Testis (tissue), 3 donors: ENCODE measurements around the gene NRXN3. TPM values are rescaled to one million over a fixed set of nuclear protein-coding genes. Genes with fewer than 3 reads are reported as not detected.

Source experiments
- DNase-seq: peaks from one replicate; pipeline ENCODE4 v3.0.0-alpha.2; 2019
- H3K27ac ChIP-seq, 2 donors: fragments of 200-600 bp; sonication (generic); one replicate each; pipeline ENCODE4 v1.5.1; 2019
- H3K27me3 ChIP-seq: fragments of 200-600 bp; sonication (generic); one replicate; pipeline ENCODE4 v1.5.1; 2019
- H3K36me3 ChIP-seq: fragments of 200-600 bp; sonication (generic); one replicate; pipeline ENCODE4 v1.5.1; 2017; ENCODE audit warnings: low read depth; ENCODE audit errors: missing control alignments
- H3K4me1 ChIP-seq: fragments of 200-600 bp; sonication (generic); one replicate; pipeline ENCODE4 v1.5.1; 2019
- H3K4me3 ChIP-seq, 2 donors: fragments of 200-600 bp; sonication (generic); one replicate each; pipeline ENCODE4 v1.5.1; 2017 to 2019
- H3K9me3 ChIP-seq: fragments of 200-600 bp; sonication (generic); one replicate; pipeline ENCODE4 v1.5.1; 2017
- POLR2A ChIP-seq: fragments of 450-650 bp; IDR thresholded peaks from one replicate; pipeline ENCODE4 v1.6.1; 2017; ENCODE audit warnings: antibody characterized with exemption, mild to moderate bottlenecking, moderate library complexity
- WGBS, 2 donors: methylation state at CpG; one replicate each; pipeline ENCODE4 v1.1.5; 2018; 5-methylcytosine and 5-hydroxymethylcytosine counted together
- intact Hi-C: fragments of 100-400 bp; cut with DNase I; formaldehyde crosslinking; loops from one replicate; pipeline ENCODE4 v1.15.1; 2023; ENCODE audit warnings: low total_unique reads
- polyA plus RNA-seq: library from polyadenylated mRNA; stranded (reverse); fragments of 350-450 nt; fragmentation: Illumina TruSeq; extraction: RNeasy Lipid Tissue Mini Kit (QIAGEN cat#74804); gene quantifications from one replicate; pipeline ENCODE4 v1.2.3, GENCODE V29; 2014; ENCODE audit warnings: low read depth, low replicate concordance; ENCODE audit not compliant: insufficient read depth
- total RNA-seq, 2 donors: library from RNA; depleted of rRNA; stranded (reverse); fragments of >200 nt; gene quantifications; one replicate each; pipeline ENCODE4 v1.2.3, GENCODE V29; 2016
- TF ChIP-seq, protein P1 (sequence below), 3 experiments: fragments of 450-650 bp in 2 of 3; fragments of 200-600 bp in 1 of 3; sonication (generic) in 1 of 3; IDR thresholded peaks; one replicate each; pipeline ENCODE4 v1.5.1; 2016 to 2019; ENCODE audit warnings: antibody characterized with exemption in 3 of 3, mild to moderate bottlenecking in 2 of 3, moderate library complexity in 1 of 3

NRXN3 gene
- total and polyA plus RNA-seq, 3 donors from 2014 or later: 3.5 to 8.0 (median 3.9) TPM

DNA sequence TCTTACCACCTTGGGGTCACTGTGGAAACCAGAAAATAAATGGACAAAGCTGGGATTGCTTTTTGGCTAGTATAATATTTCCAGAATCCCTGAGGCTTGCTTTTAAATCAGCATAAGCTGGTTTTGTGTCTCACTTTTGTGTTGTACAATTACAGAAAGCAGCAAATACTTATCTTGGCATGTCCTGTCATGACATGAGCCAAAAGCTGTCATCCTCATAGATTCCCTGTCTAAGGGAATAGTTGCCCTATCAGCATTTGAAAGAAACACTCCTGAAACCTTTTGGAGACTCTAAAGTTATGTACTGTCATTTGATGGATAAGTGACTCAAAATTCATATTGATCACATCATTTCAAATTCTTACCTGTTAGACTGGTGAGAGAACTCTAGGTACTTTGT is 987.2 kb downstream of the NRXN3 start:
- DNase-seq: no peak
- Histone ChIP-seq H3K4me1 (no peaks in the 10 kb centered on the region), H3K27ac (no peak overlapping the region), H3K27me3 (no peaks in the 10 kb centered on the region), H3K36me3 (no peaks in the 10 kb centered on the region), H3K9me3 (no peaks in the 10 kb centered on the region), H3K4me3 (no peak overlapping the region)
- intact Hi-C loops: no loop called here
- TF ChIP-seq POLR2A: no peak
- TF ChIP-seq, protein P1, sequence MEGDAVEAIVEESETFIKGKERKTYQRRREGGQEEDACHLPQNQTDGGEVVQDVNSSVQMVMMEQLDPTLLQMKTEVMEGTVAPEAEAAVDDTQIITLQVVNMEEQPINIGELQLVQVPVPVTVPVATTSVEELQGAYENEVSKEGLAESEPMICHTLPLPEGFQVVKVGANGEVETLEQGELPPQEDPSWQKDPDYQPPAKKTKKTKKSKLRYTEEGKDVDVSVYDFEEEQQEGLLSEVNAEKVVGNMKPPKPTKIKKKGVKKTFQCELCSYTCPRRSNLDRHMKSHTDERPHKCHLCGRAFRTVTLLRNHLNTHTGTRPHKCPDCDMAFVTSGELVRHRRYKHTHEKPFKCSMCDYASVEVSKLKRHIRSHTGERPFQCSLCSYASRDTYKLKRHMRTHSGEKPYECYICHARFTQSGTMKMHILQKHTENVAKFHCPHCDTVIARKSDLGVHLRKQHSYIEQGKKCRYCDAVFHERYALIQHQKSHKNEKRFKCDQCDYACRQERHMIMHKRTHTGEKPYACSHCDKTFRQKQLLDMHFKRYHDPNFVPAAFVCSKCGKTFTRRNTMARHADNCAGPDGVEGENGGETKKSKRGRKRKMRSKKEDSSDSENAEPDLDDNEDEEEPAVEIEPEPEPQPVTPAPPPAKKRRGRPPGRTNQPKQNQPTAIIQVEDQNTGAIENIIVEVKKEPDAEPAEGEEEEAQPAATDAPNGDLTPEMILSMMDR (IDR thresholded peaks at IDR 0.05): no peak

DNA sequence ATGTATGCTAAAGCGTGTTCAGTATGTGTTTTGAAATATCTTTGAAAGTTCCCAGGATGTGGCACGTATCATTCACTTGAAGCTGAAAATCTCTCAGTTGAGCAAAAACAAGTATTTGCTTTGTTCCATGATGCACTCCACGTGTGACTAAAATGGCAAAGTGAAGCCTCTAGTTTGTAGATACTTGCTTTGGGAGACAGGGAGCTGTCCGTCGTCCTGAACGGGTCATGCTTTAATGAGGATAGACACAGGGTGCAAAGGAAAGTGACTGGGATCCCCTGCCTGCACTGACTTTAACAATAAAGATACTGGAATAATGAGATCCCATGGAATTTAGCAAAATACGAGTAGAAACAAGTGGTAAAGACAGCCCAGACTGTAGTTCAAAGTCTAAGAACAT is 991.4 kb downstream of the NRXN3 start:
- Histone ChIP-seq H3K9me3 (no peaks in the 10 kb centered on the region), H3K27ac (no peak overlapping the region), H3K4me3 (no peak overlapping the region), H3K4me1 (no peaks in the 10 kb centered on the region), H3K36me3 (no peaks in the 10 kb centered on the region), H3K27me3 (no peaks in the 10 kb centered on the region)
- WGBS, 2 donors: 43 to 49% methylated on average over 7 of the region's 7 CpGs
- DNase-seq: peak; percentile 24
- intact Hi-C loops: no loop called here
- TF ChIP-seq, protein P1 (IDR thresholded peaks at IDR 0.05): no peak
- TF ChIP-seq POLR2A: no peak

DNA sequence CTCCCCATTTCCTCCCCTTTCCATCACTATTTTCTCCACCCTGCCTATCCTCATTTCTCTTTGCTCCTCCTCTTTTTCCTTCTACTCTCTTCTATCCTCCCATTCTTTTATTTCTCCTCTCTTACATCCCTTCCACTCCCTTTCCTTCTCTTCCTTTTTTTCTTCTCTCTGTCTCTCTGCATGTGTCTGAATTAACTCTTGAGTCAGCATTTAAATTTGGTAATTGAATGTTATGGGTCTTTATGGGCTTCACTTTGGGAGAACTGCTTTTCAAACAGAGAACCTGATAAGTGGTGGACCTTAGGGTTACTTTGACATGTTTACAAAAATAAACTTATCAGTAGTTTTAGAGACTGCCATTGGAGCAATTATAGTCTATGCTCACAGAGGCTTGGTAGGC is 992.7 kb downstream of the NRXN3 start:
- Histone ChIP-seq H3K36me3 (no peaks in the 10 kb centered on the region), H3K27ac (no peak overlapping the region), H3K4me3 (no peak overlapping the region), H3K4me1 (no peaks in the 10 kb centered on the region), H3K9me3 (no peaks in the 10 kb centered on the region), H3K27me3 (no peaks in the 10 kb centered on the region)
- TF ChIP-seq, protein P1 (IDR thresholded peaks at IDR 0.05): no peak
- no peak for TF ChIP-seq POLR2A
- no peak for DNase-seq
- intact Hi-C loops: no loop called here

DNA sequence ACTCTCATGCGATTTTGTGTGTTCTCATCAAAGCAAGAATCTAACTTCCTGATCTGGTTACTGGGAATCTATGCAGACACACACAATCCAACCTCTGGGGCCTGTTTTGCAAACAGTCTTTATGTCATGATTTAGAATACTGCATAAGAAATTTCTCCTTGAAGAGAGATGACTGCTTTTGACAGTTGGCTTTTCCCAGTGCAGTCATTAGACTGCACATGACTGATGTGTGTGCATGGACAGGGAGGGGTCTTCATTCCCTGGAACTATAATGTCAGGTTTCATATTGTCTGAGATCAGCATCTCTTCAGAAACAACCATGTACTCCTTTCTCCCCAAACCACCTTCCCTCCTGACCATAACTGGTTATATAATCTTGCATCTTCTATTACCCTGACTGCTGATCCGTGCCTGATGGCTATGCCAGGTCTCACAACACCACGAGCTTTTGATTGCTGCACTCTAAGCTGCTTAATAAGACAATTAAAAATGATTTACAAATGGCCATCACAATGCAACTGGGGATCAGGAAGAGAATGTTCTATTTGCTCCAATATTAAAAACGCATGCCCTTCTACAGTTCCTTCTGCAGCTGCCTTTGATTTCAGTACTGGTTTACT is 995.4 kb downstream of the NRXN3 start:
- no peak for DNase-seq
- H3K9me3 ChIP-seq: no peaks in the 10 kb centered on the region
- intact Hi-C loops: no loop called here

DNA sequence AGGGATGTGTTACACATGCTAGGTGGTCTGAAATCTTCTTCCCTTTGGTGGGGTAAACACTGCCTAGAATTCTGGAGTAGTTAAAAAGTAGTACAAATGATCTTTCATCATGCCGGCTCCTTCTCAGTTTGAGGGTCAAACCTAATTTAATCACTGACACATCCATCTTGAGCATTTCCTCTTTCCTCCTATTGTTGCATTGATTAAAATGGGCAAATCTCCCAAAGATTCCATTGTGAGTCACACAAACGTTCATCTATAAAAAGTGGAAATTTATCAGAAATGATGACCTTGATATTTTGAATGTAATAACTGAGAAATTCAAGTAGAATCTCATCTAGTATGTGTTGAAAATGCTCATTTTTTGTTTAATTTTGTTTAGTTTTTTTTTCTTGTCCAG is 996.0 kb downstream of the NRXN3 start:
- intact Hi-C loops: no loop called here
- H3K36me3 ChIP-seq: no peaks in the 10 kb centered on the region
- no peaks in the 10 kb centered on the region for H3K4me1 ChIP-seq
- no peaks in the 10 kb centered on the region for H3K9me3 ChIP-seq
- no peak for TF ChIP-seq POLR2A
- TF ChIP-seq, protein P1 (IDR thresholded peaks at IDR 0.05): no peak
- H3K4me3 ChIP-seq: no peak overlapping the region
- H3K27me3 ChIP-seq: no peaks in the 10 kb centered on the region
- 49 to 74% methylated on average over 2 of the region's 2 CpGs for WGBS, 2 donors
- DNase-seq: no peak
- no peak overlapping the region for H3K27ac ChIP-seq

More for the DNA sequence above, 995.4 kb downstream of the NRXN3 start:
- H3K27ac ChIP-seq: no peak overlapping the region
- H3K36me3 ChIP-seq: no peaks in the 10 kb centered on the region
- H3K4me3 ChIP-seq: no peak overlapping the region
- no peaks in the 10 kb centered on the region for H3K4me1 ChIP-seq
- TF ChIP-seq, protein P1 (IDR thresholded peaks at IDR 0.05): no peak
- TF ChIP-seq POLR2A: no peak
- WGBS, 2 donors: 70 to 74% methylated on average over 4 of the region's 4 CpGs
- no peaks in the 10 kb centered on the region for H3K27me3 ChIP-seq
